Stimulated activated naive CD8-positive, alpha-beta T cell treated with anti-CD3 and anti-CD28 coated beads, Interleukin-15, Interleukin-2, amounts not matched to agents 100 ng/mL and 50 ng/mL, for 24 hours (primary cell): ENCODE results near the gene PEX1.
A peak's percentile ranks its signal among the peaks of the same experiment; 100 is the strongest.
"Not testable (repeated sequence)": the region's sequence is repeated elsewhere in the genome, so short reads cannot be mapped to it uniquely, and the experiment has no call there.

Experiments
- H3K27ac Mint-ChIP-seq: one replicate; pipeline ENCODE4 v1.8.0; 2021; ENCODE audit warnings: mild to moderate bottlenecking, mixed read lengths
- H3K27me3 Mint-ChIP-seq: one replicate; pipeline ENCODE4 v1.8.0; 2021; ENCODE audit warnings: mixed read lengths
- H3K36me3 Mint-ChIP-seq: one replicate; pipeline ENCODE4 v1.8.0; 2021; ENCODE audit warnings: low read depth, mixed read lengths
- H3K4me1 Mint-ChIP-seq: one replicate; pipeline ENCODE4 v1.8.0; 2021; ENCODE audit warnings: low read depth, mixed read lengths
- H3K4me3 Mint-ChIP-seq: one replicate; pipeline ENCODE4 v1.8.0; 2021; ENCODE audit warnings: mild to moderate bottlenecking, mixed read lengths
- H3K9me3 Mint-ChIP-seq: one replicate; pipeline ENCODE4 v1.8.0; 2021; ENCODE audit warnings: mixed read lengths

PEX1 gene

DNA sequence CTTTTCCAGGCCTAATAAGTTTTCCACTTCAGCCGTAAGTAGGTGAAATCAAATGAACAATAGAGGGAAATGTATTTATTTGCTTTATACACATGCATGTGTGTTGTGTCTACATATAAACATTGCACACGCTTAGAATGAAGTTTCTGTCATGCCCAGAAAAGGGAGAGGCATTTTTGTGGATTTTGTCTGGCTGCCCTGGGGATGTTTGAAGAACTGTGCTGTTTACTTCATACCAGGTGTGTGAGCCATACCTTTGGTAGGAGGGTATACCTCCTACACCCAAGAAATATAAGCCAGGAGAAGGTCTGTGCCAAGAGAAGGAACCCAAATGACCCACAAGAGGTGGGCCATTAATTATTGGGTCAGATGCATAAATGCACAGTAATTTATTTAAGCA is 68.2 kb downstream of the PEX1 start:
- Mint-ChIP-seq H3K27ac (no peak overlapping the region), H3K9me3 (no peaks in the 10 kb centered on the region), H3K36me3 (peaks cover 16% of the 10 kb centered on the region), H3K4me1 (no peaks in the 10 kb centered on the region), H3K4me3 (no peak overlapping the region), H3K27me3 (no peaks in the 10 kb centered on the region)

DNA sequence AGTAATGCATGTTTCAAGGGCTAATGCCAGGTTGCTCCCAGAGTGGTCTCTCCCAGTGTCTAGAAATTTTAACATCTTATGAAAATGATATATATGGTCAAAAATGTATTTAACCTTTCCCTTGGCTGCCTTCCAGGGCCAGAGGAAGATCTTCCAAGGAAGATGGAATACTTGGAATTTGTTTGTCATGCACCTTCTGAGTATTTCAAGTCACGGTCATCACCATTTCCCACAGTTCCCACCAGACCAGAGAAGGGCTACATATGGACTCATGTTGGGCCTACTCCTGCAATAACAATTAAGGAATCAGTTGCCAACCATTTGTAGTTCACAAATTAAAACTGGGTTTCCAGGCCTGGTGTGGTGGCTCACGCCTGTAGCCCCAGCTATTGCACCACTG is 72.1 kb downstream of the PEX1 start:
- Mint-ChIP-seq H3K9me3 (no peaks in the 10 kb centered on the region), H3K36me3 (peaks cover 23% of the 10 kb centered on the region), H3K27ac (no peak overlapping the region), H3K4me3 (no peak overlapping the region), H3K4me1 (no peaks in the 10 kb centered on the region), H3K27me3 (no peaks in the 10 kb centered on the region)

DNA sequence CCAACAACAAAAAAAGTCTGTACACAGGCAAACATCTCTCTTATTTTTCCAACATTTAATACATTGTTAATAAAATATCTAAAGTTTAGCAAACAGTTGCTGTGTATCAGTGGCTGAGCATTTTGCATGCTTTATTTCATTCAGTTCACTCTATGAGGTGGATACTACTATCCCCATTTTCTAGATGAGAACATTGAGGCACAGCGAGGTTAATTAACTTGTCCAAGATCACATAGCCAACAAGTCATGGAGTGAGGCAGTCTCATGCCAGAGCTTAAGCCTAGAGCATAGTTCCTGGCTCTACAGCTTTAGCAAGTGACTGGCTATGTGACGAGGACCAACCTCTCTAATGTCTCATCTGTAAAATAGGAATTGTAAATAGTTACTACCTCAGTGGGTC is 76.7 kb downstream of the PEX1 start:
- Mint-ChIP-seq H3K36me3 (peaks cover 38% of the 10 kb centered on the region), H3K27ac (no peak overlapping the region), H3K9me3 (no peaks in the 10 kb centered on the region), H3K4me3 (no peak overlapping the region), H3K4me1 (peaks cover 15% of the 10 kb centered on the region), H3K27me3 (no peaks in the 10 kb centered on the region)

DNA sequence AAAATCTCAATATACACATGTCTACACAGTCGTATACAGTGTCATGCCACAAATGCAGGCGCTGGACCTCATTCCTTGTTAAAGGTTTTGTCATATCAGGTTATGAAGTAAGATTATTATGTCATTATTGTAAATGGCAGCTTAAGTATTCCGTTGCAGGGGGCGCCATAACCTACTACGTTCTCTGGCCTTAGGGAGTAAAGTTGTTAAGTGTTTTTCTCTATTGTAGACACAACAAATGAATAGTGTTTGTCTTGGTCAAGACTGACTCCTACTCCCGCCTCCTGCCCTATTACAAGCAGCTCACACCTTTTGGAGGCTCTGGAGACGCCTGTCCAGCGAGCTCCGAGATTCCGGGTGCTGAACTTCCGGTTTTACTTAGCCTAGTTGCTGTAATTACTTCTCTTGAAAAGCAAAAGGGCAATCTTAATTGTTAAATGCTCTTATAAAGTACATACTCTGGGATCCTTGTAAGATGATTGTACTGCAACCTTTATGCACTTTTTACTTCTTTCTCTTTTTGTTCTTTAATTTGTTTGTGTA is 80.0 kb downstream of the PEX1 start:
- Mint-ChIP-seq H3K9me3 (no peaks in the 10 kb centered on the region), H3K27me3 (no peaks in the 10 kb centered on the region), H3K36me3 (peaks cover 23% of the 10 kb centered on the region), H3K4me3 (peak overlapping the region; percentile 83), H3K4me1 (peaks cover 22% of the 10 kb centered on the region), H3K27ac (peak overlapping the region; percentile 90)

DNA sequence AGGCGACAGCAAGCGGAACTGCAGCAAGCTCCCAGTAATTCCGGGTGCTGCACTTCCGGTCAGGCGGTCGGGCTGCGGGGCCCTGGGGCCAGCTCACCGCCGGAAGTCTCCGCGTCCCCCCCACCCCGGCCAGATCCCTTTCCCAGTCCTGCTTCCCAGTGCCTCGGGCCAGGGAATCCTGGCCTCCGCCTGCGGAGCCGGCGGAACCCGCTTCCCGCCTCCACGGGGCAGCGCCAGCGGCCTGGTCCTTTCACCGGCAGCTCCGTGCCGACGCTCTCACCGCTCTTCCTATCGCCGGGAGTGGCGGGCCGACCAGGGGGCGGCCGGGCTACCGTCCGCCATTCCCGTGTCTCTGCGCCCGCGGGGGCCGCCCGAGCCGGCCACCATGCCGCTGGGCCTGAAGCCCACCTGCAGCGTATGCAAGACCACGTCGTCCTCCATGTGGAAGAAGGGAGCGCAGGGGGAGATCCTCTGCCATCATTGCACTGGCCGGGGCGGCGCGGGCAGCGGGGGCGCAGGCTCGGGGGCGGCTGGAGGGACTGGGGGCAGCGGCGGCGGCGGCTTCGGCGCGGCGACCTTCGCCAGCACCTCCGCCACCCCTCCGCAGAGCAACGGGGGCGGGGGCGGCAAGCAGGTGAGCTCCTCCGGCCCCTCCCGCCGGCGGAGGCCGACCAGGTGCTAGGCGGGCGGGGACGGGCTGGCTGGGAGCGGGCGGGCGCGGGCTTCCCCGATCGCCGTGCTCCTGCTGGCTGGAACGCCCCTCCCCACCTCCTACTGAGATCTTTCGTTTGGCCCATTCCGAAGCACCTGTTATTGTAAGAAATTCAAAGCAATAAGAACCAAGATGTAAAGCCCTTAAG is 80.7 kb downstream of the PEX1 start, which contains the start of gene GATAD1:
GATAD1 (plus strand) TSS at position 138 of the 860 bp plus-strand sequence; CDS start at position 386, 248 bp downstream.
- Mint-ChIP-seq H3K27ac (peak within 1 kb of the TSS; percentile 90), H3K36me3 (peaks cover 23% of the 10 kb centered on the region), H3K27me3 (no peaks in the 10 kb centered on the region), H3K9me3 (no peaks in the 10 kb centered on the region), H3K4me3 (peak within 1 kb of the TSS; percentile 83), H3K4me1 (peaks cover 22% of the 10 kb centered on the region)

DNA sequence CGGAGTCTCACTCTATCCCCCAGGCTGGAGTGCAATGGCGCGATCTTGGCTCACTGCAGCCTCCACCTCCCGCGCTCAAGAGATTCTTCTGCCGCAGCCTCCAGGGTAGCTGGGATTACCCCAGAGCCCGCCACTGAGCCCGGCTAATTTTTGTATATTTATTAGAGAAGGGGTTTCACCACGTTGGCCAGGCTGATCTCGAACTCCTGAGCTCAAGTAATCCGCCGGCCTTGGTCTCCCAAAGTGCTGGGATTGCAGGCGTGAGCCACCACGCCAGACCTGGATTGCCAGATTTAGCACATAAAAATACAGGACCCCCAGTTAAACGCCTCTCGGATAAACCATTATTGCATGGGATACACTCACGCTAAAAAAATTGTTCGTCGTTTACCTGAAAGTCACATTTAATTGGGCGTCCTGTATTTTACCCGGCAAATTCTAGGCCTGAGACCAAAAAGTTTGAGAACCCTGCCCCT is 81.4 kb downstream of the PEX1 start:
- Mint-ChIP-seq H3K27ac (peak overlapping the region; percentile 78), H3K4me1 (peaks cover 22% of the 10 kb centered on the region), H3K27me3 (no peaks in the 10 kb centered on the region), H3K36me3 (peaks cover 23% of the 10 kb centered on the region), H3K4me3 (peak overlapping the region; percentile 83), H3K9me3 (no peaks in the 10 kb centered on the region)

DNA sequence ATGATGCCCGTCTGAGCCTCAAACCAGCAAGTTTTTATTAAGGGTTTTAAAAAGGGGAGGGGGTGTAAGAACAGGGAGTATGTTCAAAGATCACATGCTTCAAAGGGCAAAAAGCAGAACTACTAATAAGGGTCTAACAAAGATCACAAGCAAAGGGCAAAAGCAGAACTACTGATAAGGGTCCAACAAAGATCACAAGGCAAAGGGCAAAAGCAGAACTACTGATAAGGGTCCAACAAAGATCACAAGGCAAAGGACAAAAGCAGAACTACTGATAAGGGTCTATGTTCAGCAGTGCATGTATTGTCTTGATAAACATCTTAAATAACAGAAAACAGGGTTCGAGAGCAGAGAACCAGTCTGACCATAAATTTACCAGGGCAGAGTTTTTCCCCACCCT is 85.6 kb downstream of the PEX1 start:
- H3K27me3 Mint-ChIP-seq, H3K36me3 Mint-ChIP-seq, H3K4me3 Mint-ChIP-seq, H3K27ac Mint-ChIP-seq, H3K9me3 Mint-ChIP-seq: not testable (repeated sequence)
- peaks cover 11% of the 10 kb centered on the region for H3K4me1 Mint-ChIP-seq

DNA sequence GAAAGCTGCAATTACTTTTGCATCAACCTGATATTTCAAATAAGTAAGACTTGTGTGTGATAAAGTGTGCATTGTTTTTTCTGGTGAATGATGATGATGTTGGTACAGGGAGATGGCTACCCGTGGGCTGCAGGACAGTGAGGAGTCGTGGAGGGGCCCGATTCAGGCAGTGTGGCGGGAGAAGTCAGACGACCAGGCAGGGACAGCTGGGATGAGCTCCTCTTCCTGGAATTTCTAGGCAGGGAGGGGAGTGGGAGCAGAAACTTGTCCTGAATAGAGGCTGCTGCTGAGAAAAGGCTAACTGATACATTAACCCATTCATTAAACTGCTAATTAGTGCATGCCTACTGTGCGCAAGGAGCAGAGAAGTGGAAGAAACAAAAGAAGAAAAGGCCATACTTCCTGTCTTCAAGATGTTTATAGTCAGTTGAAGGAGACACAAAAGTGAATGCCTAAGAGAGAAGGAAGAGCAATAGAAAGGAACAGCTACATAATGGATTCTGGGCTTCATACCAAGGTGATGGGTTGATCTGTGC is 90.3 kb downstream of the PEX1 start:
- H3K4me3 Mint-ChIP-seq = no peak overlapping the region
- H3K27ac Mint-ChIP-seq = no peak overlapping the region
- no peaks in the 10 kb centered on the region for H3K36me3 Mint-ChIP-seq
- H3K27me3 Mint-ChIP-seq = no peaks in the 10 kb centered on the region
- H3K9me3 Mint-ChIP-seq = no peaks in the 10 kb centered on the region
- H3K4me1 Mint-ChIP-seq = no peaks in the 10 kb centered on the region
